Stimulated activated naive CD8-positive, alpha-beta T cell treated with anti-CD3 and anti-CD28 coated beads, Interleukin-15, Interleukin-2, amounts not matched to agents 100 U/mL and 50 U/mL, for 24 hours (primary cell): Measurements from ENCODE around the gene FLYWCH1.

Experiments
- ATAC-seq: fragments of 150-1000 bp; cut with Tn5 transposase; one replicate; pipeline ENCODE4 v1.10.0; 2021
- DNase-seq: peaks from one replicate; pipeline ENCODE4 v3.0.0; 2021

FLYWCH1 gene

DNA sequence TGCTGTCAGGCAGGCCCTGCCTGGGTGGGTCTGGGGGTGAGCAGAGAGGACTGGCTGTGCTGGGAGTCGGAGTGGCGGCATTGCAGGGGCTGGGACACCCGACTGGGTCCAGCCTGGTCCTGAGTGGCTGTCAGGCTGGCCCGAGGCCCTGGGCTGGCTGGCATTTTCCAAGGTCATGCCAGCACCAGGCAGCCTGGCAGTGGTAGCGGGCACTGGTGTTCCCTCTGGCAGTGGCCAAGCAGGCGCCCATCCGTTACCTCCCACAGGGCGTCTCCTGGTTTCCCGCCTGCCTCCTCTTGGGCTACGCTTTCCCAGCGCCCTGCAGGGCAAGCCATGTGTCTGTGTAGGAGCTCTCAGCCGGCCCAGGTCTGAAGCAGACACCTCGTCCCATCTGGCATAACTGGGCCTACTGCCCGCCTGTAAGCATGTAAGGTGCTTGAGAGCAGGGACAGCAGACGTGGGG is 74.2 kb downstream of the FLYWCH1 start:
- DNase-seq (no peak), ATAC-seq (no peak)

- ATAC-seq: no peak
These were observed 75.0 kb downstream of the FLYWCH1 start for GRCh38 chr16:2986623-2987188.

GRCh38 chr16:2987286-2987685 is 75.6 kb downstream of the FLYWCH1 start:
- ATAC-seq: no peak
- DNase-seq: no peak

More at GRCh38 chr16:2986623-2987188, 75.0 kb downstream of the FLYWCH1 start:
- DNase-seq: no peak

DNA sequence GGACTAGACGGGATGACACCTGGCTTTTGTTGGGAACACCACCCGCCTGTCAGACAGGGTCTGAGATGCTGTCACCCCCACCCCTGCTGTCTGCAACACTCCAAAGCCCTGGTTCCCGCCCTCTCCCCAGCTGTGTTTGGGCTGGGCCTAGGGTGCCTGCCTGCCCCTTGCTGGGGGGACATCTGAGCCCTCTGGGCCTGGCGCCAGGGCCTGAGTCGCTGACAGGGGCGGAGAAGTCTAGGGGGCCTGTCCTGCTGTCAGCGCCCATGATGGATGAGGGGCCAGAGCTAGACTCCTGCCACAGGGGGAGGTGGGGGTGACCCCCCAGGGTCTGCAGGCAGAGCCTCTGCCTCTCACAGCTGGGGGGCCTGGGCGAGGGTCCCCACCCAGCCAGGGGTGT is 76.1 kb downstream of the FLYWCH1 start:
- no peak for DNase-seq
- no peak for ATAC-seq

GRCh38 chr16:2988590-2989099 is 76.9 kb downstream of the FLYWCH1 start:
- ATAC-seq (no peak), DNase-seq (no peak)

DNA sequence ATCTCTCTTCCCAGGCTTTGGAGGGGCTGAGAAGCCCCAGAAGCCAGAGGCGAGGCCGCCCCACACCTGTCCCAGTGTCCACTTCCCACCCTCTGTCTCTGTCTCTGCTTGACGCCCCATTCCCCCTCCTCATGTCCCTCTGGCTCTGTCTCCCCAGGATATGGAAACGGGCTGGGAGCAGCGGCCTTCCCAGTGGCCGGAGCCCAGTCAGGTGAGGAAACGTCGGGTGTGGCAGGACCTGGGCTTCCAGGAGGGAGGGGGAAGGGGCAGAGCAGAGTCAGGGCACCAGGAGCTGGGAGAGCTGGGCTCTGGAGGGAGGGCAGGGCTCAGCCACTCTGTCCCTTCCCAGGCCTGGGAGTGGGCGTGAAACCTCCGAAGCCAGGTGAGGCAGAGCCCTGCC is 79.2 kb downstream of the FLYWCH1 start:
- no peak for DNase-seq
- no peak for ATAC-seq

- ATAC-seq: no peak
- DNase-seq: no peak
These were observed 80.0 kb downstream of the FLYWCH1 start for GRCh38 chr16:2991566-2992261.

DNA sequence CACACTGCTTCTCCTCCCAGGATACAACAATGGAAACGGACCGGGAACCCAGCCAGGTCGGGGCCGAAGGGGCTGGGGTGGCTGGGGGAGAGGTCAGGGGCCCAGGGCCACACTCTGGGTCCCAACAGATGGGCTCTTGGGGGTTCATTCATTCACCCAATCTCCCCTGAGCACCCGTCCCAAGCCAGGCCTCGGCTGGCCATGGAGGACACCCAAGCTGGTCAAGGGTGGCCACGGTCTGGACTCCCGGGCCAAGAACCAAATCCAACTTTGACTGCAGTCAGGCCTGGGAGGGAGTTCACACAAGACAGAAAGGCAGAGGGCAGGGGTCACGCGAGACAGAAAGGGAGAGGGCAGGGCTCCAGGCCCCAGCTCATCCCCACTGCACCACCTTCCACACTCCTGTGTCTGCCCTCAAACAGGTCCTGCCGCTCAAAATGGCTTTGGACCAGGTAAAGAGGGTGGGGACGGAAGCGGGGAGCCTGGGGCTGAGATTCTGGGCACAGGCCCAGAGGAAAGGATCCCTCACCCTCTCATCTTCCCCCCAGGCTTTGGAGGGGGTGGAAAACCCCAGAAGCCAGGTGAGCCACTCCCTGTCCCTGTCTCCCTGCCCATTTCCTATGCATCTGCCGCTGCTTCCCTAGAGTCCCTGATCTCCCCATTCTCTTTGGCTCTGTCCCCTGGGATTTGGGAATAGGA is 80.8 kb downstream of the FLYWCH1 start:
- ATAC-seq (no peak), DNase-seq (no peak)

DNA sequence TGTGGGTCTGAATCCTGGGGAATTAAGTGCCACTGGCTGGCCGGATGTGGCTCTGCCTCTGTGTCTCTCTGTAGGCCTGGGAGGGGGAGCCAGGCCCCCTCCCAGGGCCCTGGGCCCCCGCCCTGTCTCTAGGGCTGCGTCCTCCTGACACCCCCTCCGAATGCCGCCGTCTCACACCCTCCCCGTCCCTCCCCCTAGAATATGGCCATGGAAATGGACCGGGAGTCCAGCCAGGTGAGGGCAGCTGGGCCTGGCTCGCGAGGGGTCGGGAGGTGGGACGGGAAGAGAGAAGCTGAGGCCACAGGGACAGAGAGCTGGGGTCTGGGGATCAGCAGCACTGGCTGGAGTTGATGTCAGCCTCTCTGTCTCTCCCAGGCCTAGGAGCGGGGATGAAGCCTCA is 84.6 kb downstream of the FLYWCH1 start:
- no peak for ATAC-seq
- no peak for DNase-seq

DNA sequence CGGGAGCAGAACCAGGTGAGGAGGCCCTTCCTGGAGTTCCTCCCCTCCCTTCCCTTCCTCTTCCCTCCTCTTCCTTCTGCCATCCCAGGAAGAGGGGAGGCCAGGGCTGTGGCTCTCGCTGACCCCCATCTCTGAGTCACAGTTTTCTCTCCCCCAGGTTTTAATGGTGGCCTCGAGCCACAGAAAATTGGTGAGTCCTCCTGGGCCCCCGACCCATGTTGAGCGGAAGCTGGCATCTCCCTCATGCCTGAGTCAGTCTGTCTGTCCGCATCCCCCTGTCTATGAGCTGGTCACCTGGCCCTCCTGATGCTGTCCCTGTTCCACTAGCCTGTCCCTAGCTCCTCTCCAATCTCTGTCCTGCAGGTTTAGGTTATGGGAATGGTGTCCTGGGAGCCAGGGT is 88.2 kb downstream of the FLYWCH1 start:
- DNase-seq (no peak), ATAC-seq (no peak)

- ATAC-seq: no peak
These were observed 88.8 kb downstream of the FLYWCH1 start for GRCh38 chr16:3000540-3000939.

More at GRCh38 chr16:3000540-3000939, 88.8 kb downstream of the FLYWCH1 start:
- no peak for DNase-seq
